SK-N-SH treated with all-trans-retinoic acid at 6 μM for 48 hours (cell line): Measurements from ENCODE around the gene HRH2.
A peak's percentile ranks its signal among the peaks of the same experiment; 100 is the strongest.

Experiments used
- ATAC-seq: fragments of 200-7000 bp; cut with Tn5 transposase; 3 replicates; pipeline ENCODE4 v1.9.1; 2020; ENCODE audit warnings: mild to moderate bottlenecking, moderate library complexity
- ARNTL ChIP-seq: fragments of 450-650 bp; formaldehyde crosslinking; IDR thresholded peaks from 2 replicates; pipeline ENCODE4 v1.5.0; 2020; ENCODE audit warnings: low read depth, mild to moderate bottlenecking, moderate library complexity, borderline replicate concordance
- BACH2 ChIP-seq: fragments of 250-450 bp; sonication (Bioruptor Pico); IDR thresholded peaks from 2 replicates; pipeline ENCODE4 v1.9.0; 2021; ENCODE audit warnings: mild to moderate bottlenecking, borderline replicate concordance
- CSDC2 ChIP-seq: fragments of 250-450 bp; sonication (Bioruptor Pico); IDR thresholded peaks from 2 replicates; pipeline ENCODE4 v1.5.0; 2020; ENCODE audit warnings: mild to moderate bottlenecking, moderate library complexity
- CSRNP3 ChIP-seq: fragments of 250-450 bp; sonication (Bioruptor Pico); IDR thresholded peaks from 2 replicates; pipeline ENCODE4 v1.5.1; 2021; ENCODE audit warnings: mild to moderate bottlenecking, moderate library complexity
- ESRRG ChIP-seq: fragments of 250-450 bp; sonication (Bioruptor Pico); IDR thresholded peaks from 2 replicates; pipeline ENCODE4 v1.6.1; 2021; ENCODE audit warnings: mild to moderate bottlenecking
- GLIS3 ChIP-seq: fragments of 250-450 bp; sonication (Bioruptor Pico); IDR thresholded peaks from 2 replicates; pipeline ENCODE4 v1.5.0; 2020; ENCODE audit warnings: mild to moderate bottlenecking, moderate library complexity
- ISL1 ChIP-seq: fragments of 250-450 bp; sonication (Bioruptor Pico); IDR thresholded peaks from 2 replicates; pipeline ENCODE4 v2.1.2; 2022; ENCODE audit warnings: mild to moderate bottlenecking, moderate library complexity
- OSR1 ChIP-seq: fragments of 250-450 bp; sonication (Bioruptor Pico); IDR thresholded peaks from 2 replicates; pipeline ENCODE4 v1.8.0; 2022; ENCODE audit warnings: moderate library complexity, mild to moderate bottlenecking, inconsistent platforms
- PATZ1 ChIP-seq: fragments of 250-450 bp; sonication (Bioruptor Pico); IDR thresholded peaks from 2 replicates; pipeline ENCODE4 v1.8.0; 2020; ENCODE audit warnings: mild to moderate bottlenecking, moderate library complexity, borderline replicate concordance
- POU6F1 ChIP-seq: fragments of 250-450 bp; sonication (Bioruptor Pico); IDR thresholded peaks from 2 replicates; pipeline ENCODE4 v1.8.0; 2021; ENCODE audit warnings: low read depth, mild to moderate bottlenecking, moderate library complexity, borderline replicate concordance
- PPARA ChIP-seq: fragments of 250-450 bp; sonication (Bioruptor Pico); IDR thresholded peaks from 2 replicates; pipeline ENCODE4 v1.5.0; 2020; ENCODE audit warnings: mild to moderate bottlenecking, borderline replicate concordance
- RARB ChIP-seq: fragments of 250-450 bp; sonication (Bioruptor Pico); IDR thresholded peaks from 2 replicates; pipeline ENCODE4 v1.8.0; 2021; ENCODE audit warnings: mild to moderate bottlenecking, moderate library complexity
- SNAI2 ChIP-seq: fragments of 250-450 bp; sonication (Bioruptor Pico); IDR thresholded peaks from 2 replicates; pipeline ENCODE4 v1.5.0; 2020; ENCODE audit warnings: mild to moderate bottlenecking, moderate library complexity
- TCF4 ChIP-seq: fragments of 250-450 bp; sonication (Bioruptor Pico); IDR thresholded peaks from 2 replicates; pipeline ENCODE4 v1.8.0; 2021; ENCODE audit warnings: mild to moderate bottlenecking, moderate library complexity, borderline replicate concordance
- TOX ChIP-seq: fragments of 250-450 bp; sonication (Bioruptor Pico); IDR thresholded peaks from 2 replicates; pipeline ENCODE4 v1.8.0; 2021; ENCODE audit warnings: mild to moderate bottlenecking, moderate library complexity, borderline replicate concordance
- ZC3H10 ChIP-seq: fragments of 250-450 bp; sonication (Bioruptor Pico); IDR thresholded peaks from 2 replicates; pipeline ENCODE4 v1.5.1; 2021; ENCODE audit warnings: mild to moderate bottlenecking, moderate library complexity
- ZFP3 ChIP-seq: fragments of 250-450 bp; sonication (Bioruptor Pico); IDR thresholded peaks from 2 replicates; pipeline ENCODE4 v1.5.0; 2020; ENCODE audit warnings: mild to moderate bottlenecking, moderate library complexity
- ZFP30 ChIP-seq: fragments of 450-650 bp; formaldehyde crosslinking; IDR thresholded peaks from 2 replicates; pipeline ENCODE4 v1.5.0; 2022; ENCODE audit warnings: mild to moderate bottlenecking, moderate library complexity
- ZNF565 ChIP-seq: fragments of 450-650 bp; formaldehyde crosslinking; conservative IDR thresholded peaks from 2 replicates; pipeline ENCODE4 v1.5.0; 2020; ENCODE audit warnings: low read depth, mild to moderate bottlenecking, moderate library complexity
- ZNF70 ChIP-seq: fragments of 450-650 bp; formaldehyde crosslinking; IDR thresholded peaks from 2 replicates; pipeline ENCODE4 v1.5.0; 2020; ENCODE audit warnings: mild to moderate bottlenecking, moderate library complexity
- ZNF8 ChIP-seq: fragments of 450-650 bp; formaldehyde crosslinking; IDR thresholded peaks from 2 replicates; pipeline ENCODE4 v1.5.0; 2020; ENCODE audit warnings: mild to moderate bottlenecking, moderate library complexity
- TF ChIP-seq, protein P1 (sequence below): fragments of 250-450 bp; sonication (Bioruptor Pico); IDR thresholded peaks from 2 replicates; pipeline ENCODE4 v1.5.0; 2020; ENCODE audit warnings: mild to moderate bottlenecking, moderate library complexity

Gene HRH2

GRCh38 chr5:175628668-175629067 lies 29.2 kb upstream of the HRH2 start:
- no peak for ATAC-seq
- TF ChIP-seq ZC3H10 (CRISPR knock-in tag) (no peak), SNAI2 (no peak), BACH2 (CRISPR knock-in tag) (no peak), ZFP30 (CRISPR knock-in tag) (no peak), ISL1 (CRISPR knock-in tag) (no peak), CSRNP3 (CRISPR knock-in tag) (no peak), ZFP3 (CRISPR knock-in tag) (no peak), TOX (CRISPR knock-in tag) (no peak), POU6F1 (CRISPR knock-in tag) (no peak), PPARA (CRISPR knock-in tag) (no peak), ESRRG (CRISPR knock-in tag) (no peak), ZNF70 (no peak), RARB (CRISPR knock-in tag) (no peak), CSDC2 (no peak), ZNF8 (no peak), ARNTL (CRISPR knock-in tag) (no peak)
- TF ChIP-seq, protein P1, sequence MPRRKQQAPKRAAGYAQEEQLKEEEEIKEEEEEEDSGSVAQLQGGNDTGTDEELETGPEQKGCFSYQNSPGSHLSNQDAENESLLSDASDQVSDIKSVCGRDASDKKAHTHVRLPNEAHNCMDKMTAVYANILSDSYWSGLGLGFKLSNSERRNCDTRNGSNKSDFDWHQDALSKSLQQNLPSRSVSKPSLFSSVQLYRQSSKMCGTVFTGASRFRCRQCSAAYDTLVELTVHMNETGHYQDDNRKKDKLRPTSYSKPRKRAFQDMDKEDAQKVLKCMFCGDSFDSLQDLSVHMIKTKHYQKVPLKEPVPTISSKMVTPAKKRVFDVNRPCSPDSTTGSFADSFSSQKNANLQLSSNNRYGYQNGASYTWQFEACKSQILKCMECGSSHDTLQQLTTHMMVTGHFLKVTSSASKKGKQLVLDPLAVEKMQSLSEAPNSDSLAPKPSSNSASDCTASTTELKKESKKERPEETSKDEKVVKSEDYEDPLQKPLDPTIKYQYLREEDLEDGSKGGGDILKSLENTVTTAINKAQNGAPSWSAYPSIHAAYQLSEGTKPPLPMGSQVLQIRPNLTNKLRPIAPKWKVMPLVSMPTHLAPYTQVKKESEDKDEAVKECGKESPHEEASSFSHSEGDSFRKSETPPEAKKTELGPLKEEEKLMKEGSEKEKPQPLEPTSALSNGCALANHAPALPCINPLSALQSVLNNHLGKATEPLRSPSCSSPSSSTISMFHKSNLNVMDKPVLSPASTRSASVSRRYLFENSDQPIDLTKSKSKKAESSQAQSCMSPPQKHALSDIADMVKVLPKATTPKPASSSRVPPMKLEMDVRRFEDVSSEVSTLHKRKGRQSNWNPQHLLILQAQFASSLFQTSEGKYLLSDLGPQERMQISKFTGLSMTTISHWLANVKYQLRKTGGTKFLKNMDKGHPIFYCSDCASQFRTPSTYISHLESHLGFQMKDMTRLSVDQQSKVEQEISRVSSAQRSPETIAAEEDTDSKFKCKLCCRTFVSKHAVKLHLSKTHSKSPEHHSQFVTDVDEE (CRISPR knock-in tag), result no peak

DNA sequence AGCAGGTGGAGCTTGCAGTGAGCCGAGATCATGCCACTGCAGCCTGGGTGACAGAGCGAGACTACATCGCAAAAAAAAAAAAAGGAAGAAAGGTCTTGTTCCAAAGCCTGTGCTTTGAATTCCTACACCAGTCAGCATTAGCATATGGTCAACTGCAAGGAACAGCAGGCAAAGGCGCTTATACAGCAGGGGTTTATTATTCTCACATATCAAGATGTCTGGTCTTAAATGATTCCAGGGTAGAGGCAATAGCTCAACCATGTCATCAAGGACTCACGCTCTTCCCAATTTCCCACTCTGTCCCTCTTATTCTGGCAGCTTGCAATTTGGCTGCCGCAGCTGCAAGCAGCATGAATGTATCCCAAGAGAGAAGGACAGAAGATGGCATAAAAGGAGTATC lies 28.6 kb upstream of the HRH2 start:
- no peak for ATAC-seq
- TF ChIP-seq CSDC2, result no peak
- no peak for TF ChIP-seq TOX (CRISPR knock-in tag)
- no peak for TF ChIP-seq ZC3H10 (CRISPR knock-in tag)
- no peak for TF ChIP-seq PATZ1
- TF ChIP-seq PPARA (CRISPR knock-in tag), result no peak
- no peak for TF ChIP-seq ESRRG (CRISPR knock-in tag)
- TF ChIP-seq ISL1 (CRISPR knock-in tag), result no peak
- no peak for TF ChIP-seq OSR1 (CRISPR knock-in tag)
- no peak for TF ChIP-seq RARB (CRISPR knock-in tag)
- TF ChIP-seq SNAI2, result no peak
- TF ChIP-seq ZFP30 (CRISPR knock-in tag), result no peak
- TF ChIP-seq GLIS3 (CRISPR knock-in tag), result no peak
- TF ChIP-seq ZNF565, result no peak
- TF ChIP-seq BACH2 (CRISPR knock-in tag), result no peak
- TF ChIP-seq ZNF8, result no peak
- TF ChIP-seq ARNTL (CRISPR knock-in tag), result no peak

GRCh38 chr5:175629793-175630192 lies 28.1 kb upstream of the HRH2 start:
- no peak for ATAC-seq

More at GRCh38 chr5:175629793-175630192, 28.1 kb upstream of the HRH2 start:
- TF ChIP-seq ISL1 (CRISPR knock-in tag) (no peak), TCF4 (CRISPR knock-in tag) (no peak), CSRNP3 (CRISPR knock-in tag) (no peak), ZNF565 (0 out of 2 replicates have a peak, but pooled peaks have one; percentile 56), ZC3H10 (CRISPR knock-in tag) (no peak)
